Panc1 (cell line): ENCODE results near the gene TBC1D25. TPM values are rescaled to one million over a fixed set of nuclear protein-coding genes. Genes with fewer than 3 reads are reported as not detected.
A peak's percentile ranks its signal among the peaks of the same experiment; 100 is the strongest.

Experiments used
- ATAC-seq: fragments of 200-7000 bp; cut with Tn5 transposase; 2 replicates; pipeline ENCODE4 v1.9.1; 2020; ENCODE audit warnings: mild to moderate bottlenecking, moderate library complexity
- BruUV-seq: library from RNA; stranded (reverse); fragments of 400-500 nt; replicated peaks from 2 replicates; lab custom pipeline; 2021; lab: Mats Ljungman, UMichigan
- CTCF ChIA-PET: fragments of 300-600 bp; sonication (Branson Sonifier 250); formaldehyde crosslinking; loops from one replicate; lab custom pipeline; 2022; ENCODE audit warnings: antibody characterized with exemption; lab: Charles Lee
- POLR2A ChIA-PET: fragments of 300-600 bp; sonication (Branson Sonifier 250); formaldehyde crosslinking; loops from one replicate; lab custom pipeline; 2022; ENCODE audit warnings: antibody characterized with exemption; lab: Charles Lee
- DNase-seq: peaks from one replicate; pipeline ENCODE4 v3.0.0-alpha.2; 2010; ENCODE audit warnings: low read depth, low spot score
- H3K27ac ChIP-seq: 2 replicates; pipeline ENCODE4 v1.5.1; 2011; ENCODE audit warnings: mild to moderate bottlenecking, low read length, inconsistent platforms
- H3K27me3 ChIP-seq: fragments of 200-500 bp; sonication (Bioruptor generic); 2 replicates; pipeline ENCODE4 v1.6.0; 2014; ENCODE audit warnings: low read length, inconsistent platforms; ENCODE audit not compliant: control insufficient read depth, insufficient read depth
- H3K36me3 ChIP-seq: fragments of 200-500 bp; sonication (Bioruptor generic); 2 replicates; pipeline ENCODE4 v1.5.1; 2014; ENCODE audit warnings: inconsistent platforms, mild to moderate bottlenecking, low read length, moderate library complexity; ENCODE audit not compliant: control insufficient read depth, insufficient read depth
- H3K4me1 ChIP-seq: 2 replicates; pipeline ENCODE4 v1.5.1; 2011; ENCODE audit warnings: inconsistent platforms, mild to moderate bottlenecking, low read length, moderate library complexity; ENCODE audit not compliant: control insufficient read depth, insufficient read depth
- H3K4me3 ChIP-seq, 2 experiments: 2 replicates each; pipeline ENCODE4 v1.5.1; 2011 to 2012; ENCODE audit warnings: low read depth in 2 of 2, low read length in 2 of 2, mild to moderate bottlenecking in 2 of 2, inconsistent platforms in 1 of 2, moderate library complexity in 1 of 2
- H3K9me3 ChIP-seq: fragments of 200-500 bp; sonication (Bioruptor generic); 2 replicates; pipeline ENCODE4 v1.5.1; 2014; ENCODE audit warnings: low read depth, mild to moderate bottlenecking, inconsistent platforms, low read length, moderate library complexity; ENCODE audit not compliant: control insufficient read depth, insufficient read depth
- POLR2AphosphoS5 ChIP-seq: IDR thresholded peaks from 2 replicates; pipeline ENCODE4 v1.6.1; 2012; ENCODE audit warnings: mild to moderate bottlenecking, low read depth, low read length, moderate library complexity
- SIN3A ChIP-seq: IDR thresholded peaks from 2 replicates; pipeline ENCODE4 v1.6.1; 2012; ENCODE audit warnings: low read depth, mild to moderate bottlenecking, low read length, moderate library complexity, borderline replicate concordance; ENCODE audit not compliant: insufficient read depth
- TCF7L2 ChIP-seq: IDR thresholded peaks from 2 replicates; pipeline ENCODE4 v1.6.1; 2011; ENCODE audit warnings: mild to moderate bottlenecking, low read depth, low read length, inconsistent platforms
- in situ Hi-C: cut with HindIII; loops from 2 replicates; pipeline ENCODE4 v1.10.0; 2016; ENCODE audit warnings: low sequenced_read_pairs, low pct_unique_long_range_greater_than_20kb
- intact Hi-C: fragments of 100-400 bp; cut with micrococcal nuclease; formaldehyde crosslinking; loops from one replicate; pipeline ENCODE4 v1.10.0; 2022; ENCODE audit not compliant: unreplicated experiment
- total RNA-seq: library from RNA; stranded (reverse); gene quantifications from one replicate; pipeline ENCODE4 v1.2.1, GENCODE V29; 2021; ENCODE audit not compliant: unreplicated experiment
- TF ChIP-seq, protein P1 (sequence below): fragments of 450-650 bp; IDR thresholded peaks from 2 replicates; pipeline ENCODE4 v1.5.1; 2017; ENCODE audit warnings: mild to moderate bottlenecking
- TF ChIP-seq, protein P2 (sequence below), 2 experiments: IDR thresholded peaks; 2 replicates each; pipeline ENCODE4 v1.6.1; 2011 to 2012; ENCODE audit warnings: low read depth in 2 of 2, control low read depth in 1 of 2, low read length in 1 of 2, mild to moderate bottlenecking in 1 of 2, moderate library complexity in 1 of 2; ENCODE audit not compliant: insufficient read depth in 1 of 2

The TBC1D25 gene
- total RNA-seq, 1 experiment from 2014 or later = 29.4 TPM

GRCh38 chrX:48580662-48581061 is 41.1 kb downstream of the TBC1D25 start:
- peaks cover 11% of the 10 kb centered on the region for H3K4me1 ChIP-seq
- H3K9me3 ChIP-seq = no peaks in the 10 kb centered on the region
- in situ Hi-C loops = no loop called here
- H3K4me3 ChIP-seq = no peak overlapping the region
- no peaks in the 10 kb centered on the region for H3K27me3 ChIP-seq
- H3K27ac ChIP-seq = no peak overlapping the region
- POLR2A ChIA-PET = no interaction called here
- peaks cover 19% of the 10 kb centered on the region for H3K36me3 ChIP-seq
- DNase-seq (no peak), ATAC-seq (peak; percentile 25; the same call in 1 of the 2 replicates)
- BruUV-seq = no TSS peak
- TF ChIP-seq, protein P1, sequence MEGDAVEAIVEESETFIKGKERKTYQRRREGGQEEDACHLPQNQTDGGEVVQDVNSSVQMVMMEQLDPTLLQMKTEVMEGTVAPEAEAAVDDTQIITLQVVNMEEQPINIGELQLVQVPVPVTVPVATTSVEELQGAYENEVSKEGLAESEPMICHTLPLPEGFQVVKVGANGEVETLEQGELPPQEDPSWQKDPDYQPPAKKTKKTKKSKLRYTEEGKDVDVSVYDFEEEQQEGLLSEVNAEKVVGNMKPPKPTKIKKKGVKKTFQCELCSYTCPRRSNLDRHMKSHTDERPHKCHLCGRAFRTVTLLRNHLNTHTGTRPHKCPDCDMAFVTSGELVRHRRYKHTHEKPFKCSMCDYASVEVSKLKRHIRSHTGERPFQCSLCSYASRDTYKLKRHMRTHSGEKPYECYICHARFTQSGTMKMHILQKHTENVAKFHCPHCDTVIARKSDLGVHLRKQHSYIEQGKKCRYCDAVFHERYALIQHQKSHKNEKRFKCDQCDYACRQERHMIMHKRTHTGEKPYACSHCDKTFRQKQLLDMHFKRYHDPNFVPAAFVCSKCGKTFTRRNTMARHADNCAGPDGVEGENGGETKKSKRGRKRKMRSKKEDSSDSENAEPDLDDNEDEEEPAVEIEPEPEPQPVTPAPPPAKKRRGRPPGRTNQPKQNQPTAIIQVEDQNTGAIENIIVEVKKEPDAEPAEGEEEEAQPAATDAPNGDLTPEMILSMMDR = no peak
- no peak for TF ChIP-seq POLR2AphosphoS5
- TF ChIP-seq SIN3A = no peak
- TF ChIP-seq, protein P2, sequence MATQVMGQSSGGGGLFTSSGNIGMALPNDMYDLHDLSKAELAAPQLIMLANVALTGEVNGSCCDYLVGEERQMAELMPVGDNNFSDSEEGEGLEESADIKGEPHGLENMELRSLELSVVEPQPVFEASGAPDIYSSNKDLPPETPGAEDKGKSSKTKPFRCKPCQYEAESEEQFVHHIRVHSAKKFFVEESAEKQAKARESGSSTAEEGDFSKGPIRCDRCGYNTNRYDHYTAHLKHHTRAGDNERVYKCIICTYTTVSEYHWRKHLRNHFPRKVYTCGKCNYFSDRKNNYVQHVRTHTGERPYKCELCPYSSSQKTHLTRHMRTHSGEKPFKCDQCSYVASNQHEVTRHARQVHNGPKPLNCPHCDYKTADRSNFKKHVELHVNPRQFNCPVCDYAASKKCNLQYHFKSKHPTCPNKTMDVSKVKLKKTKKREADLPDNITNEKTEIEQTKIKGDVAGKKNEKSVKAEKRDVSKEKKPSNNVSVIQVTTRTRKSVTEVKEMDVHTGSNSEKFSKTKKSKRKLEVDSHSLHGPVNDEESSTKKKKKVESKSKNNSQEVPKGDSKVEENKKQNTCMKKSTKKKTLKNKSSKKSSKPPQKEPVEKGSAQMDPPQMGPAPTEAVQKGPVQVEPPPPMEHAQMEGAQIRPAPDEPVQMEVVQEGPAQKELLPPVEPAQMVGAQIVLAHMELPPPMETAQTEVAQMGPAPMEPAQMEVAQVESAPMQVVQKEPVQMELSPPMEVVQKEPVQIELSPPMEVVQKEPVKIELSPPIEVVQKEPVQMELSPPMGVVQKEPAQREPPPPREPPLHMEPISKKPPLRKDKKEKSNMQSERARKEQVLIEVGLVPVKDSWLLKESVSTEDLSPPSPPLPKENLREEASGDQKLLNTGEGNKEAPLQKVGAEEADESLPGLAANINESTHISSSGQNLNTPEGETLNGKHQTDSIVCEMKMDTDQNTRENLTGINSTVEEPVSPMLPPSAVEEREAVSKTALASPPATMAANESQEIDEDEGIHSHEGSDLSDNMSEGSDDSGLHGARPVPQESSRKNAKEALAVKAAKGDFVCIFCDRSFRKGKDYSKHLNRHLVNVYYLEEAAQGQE (IDR thresholded peaks at IDR 0.05; ENCODE audit: insufficient read depth in 1 of 2, low read depth in 2 of 2, low read length in 1 of 2) = no peak
- TF ChIP-seq TCF7L2 = no peak
- intact Hi-C loops = no loop called here
- CTCF ChIA-PET = no interaction called here

DNA sequence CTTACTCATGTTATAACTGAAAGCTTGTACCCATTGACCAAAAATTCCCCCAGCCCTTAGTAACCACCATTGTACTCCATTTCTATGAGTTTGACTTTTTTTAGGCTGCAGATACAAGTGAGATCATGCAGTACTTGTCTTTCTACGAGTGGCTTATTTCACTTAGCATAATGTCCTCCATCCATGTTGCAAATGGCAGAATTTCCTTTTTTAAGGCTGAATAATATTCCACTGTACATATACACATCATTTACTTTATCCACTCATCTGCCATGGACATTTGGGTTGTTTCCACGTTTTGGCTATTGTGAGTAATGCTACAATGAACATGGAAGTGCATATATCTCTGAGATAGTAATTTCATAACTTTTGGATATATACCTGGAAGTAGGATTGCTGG is 45.2 kb downstream of the TBC1D25 start:
- Histone ChIP-seq H3K27ac (no peak overlapping the region), H3K27me3 (no peaks in the 10 kb centered on the region), H3K36me3 (no peaks in the 10 kb centered on the region), H3K4me3 (no peak overlapping the region), H3K9me3 (no peaks in the 10 kb centered on the region), H3K4me1 (no peaks in the 10 kb centered on the region)
- in situ Hi-C loops = no loop called here
- BruUV-seq = no TSS peak
- intact Hi-C loops = no loop called here
- ATAC-seq (no peak), DNase-seq (no peak)
- CTCF ChIA-PET = no interaction called here
- POLR2A ChIA-PET = no interaction called here
- no peak for TF ChIP-seq POLR2AphosphoS5

GRCh38 chrX:48589482-48590162 is 50.1 kb downstream of the TBC1D25 start:
- no peaks in the 10 kb centered on the region for H3K9me3 ChIP-seq
- intact Hi-C loops (no loop called here), in situ Hi-C loops (no loop called here)
- ChIA-PET POLR2A (no interaction called here), CTCF (no interaction called here)
- TF ChIP-seq POLR2AphosphoS5 = no peak
- TF ChIP-seq, protein P2 (IDR thresholded peaks at IDR 0.05; ENCODE audit: insufficient read depth in 1 of 2, low read depth in 2 of 2, low read length in 1 of 2) = no peak
- TF ChIP-seq SIN3A = no peak
- TF ChIP-seq, protein P1 = no peak
- no peak for TF ChIP-seq TCF7L2
- H3K36me3 ChIP-seq = no peaks in the 10 kb centered on the region
- BruUV-seq = no TSS peak
- no peaks in the 10 kb centered on the region for H3K27me3 ChIP-seq
- H3K27ac ChIP-seq = no peak overlapping the region
- peaks cover 3% of the 10 kb centered on the region; the same call in 1 of the 2 replicates for H3K4me1 ChIP-seq
- H3K4me3 ChIP-seq = no peak overlapping the region
- ATAC-seq (no peak), DNase-seq (no peak)
